Measurements from ENCODE around the gene LIMS2.

GRCh38 chr2:127712999-127713398 lies 37.7 kb upstream of the LIMS2 start:
- TF ChIP-seq CTCF (IDR thresholded peaks at IDR 0.05) (no peak), NFE2L2 (conservative IDR thresholded peaks at IDR 0.05; ENCODE audit: low read length) (no peak), MAFK (IDR thresholded peaks at IDR 0.05; ENCODE audit: partially characterized antibody) (no peak), HES2 (IDR thresholded peaks at IDR 0.05) (no peak)
